Measurements from ENCODE around the gene YY1AP1. TPM values are rescaled to one million over a fixed set of nuclear protein-coding genes. Genes with fewer than 3 reads are reported as not detected.
A peak's percentile ranks its signal among the peaks of the same experiment; 100 is the strongest.

The YY1AP1 gene
- polyA plus RNA-seq, 1 of the 3 experiments (the other 2 are of a cell fraction): 45.0 TPM

DNA sequence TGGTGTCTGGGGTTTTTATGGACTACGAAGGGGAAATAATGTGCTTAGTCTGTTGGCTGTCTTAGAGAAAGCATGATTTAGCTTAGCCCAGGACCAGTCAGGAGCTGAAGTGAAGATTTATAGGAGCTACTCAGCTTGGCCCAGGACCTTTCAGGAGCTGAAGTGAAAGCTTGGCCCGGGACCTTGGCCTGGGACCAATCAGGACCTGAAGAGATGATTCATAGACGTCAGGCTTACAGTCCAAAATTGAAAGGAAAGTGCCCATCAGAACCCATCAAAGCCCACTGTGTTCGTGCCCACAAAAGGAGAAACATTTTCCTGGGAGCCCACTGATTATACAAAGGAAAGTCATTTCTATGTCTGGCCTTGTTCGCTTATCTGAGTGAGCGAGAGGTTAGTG lies 42.9 kb downstream of the YY1AP1 start:
- H3K4me2 ChIP-seq: 0 out of 2 replicates have a peak overlapping the region, but pooled peaks have one; percentile 24
- no peak overlapping the region for H3K9ac ChIP-seq
- no peaks in the 10 kb centered on the region for H4K20me1 ChIP-seq (ENCODE audit: insufficient read depth)
- H3K4me1 ChIP-seq (ENCODE audit: control insufficient read depth in 1 of 2, insufficient read depth in 2 of 2, low read depth in 1 of 2, low read length in 1 of 2): peaks cover 2% of the 10 kb centered on the region in 2 experiments; a peak in 2 of 4 replicates
- CTCF ChIA-PET: interaction anchor here (0.7 kb wide), 1 partner anchor 13 kb away, joined by 3 read pairs; no protein-coding TSS in a partner anchor
- no peak overlapping the region for H3K27ac ChIP-seq (ENCODE audit: low read depth in 2 of 2, low read length in 1 of 2)
- no peaks in the 10 kb centered on the region for H3K27me3 ChIP-seq (ENCODE audit: insufficient read depth)
- TF ChIP-seq ZBTB33 (IDR thresholded peaks at IDR 0.05; ENCODE audit: borderline replicate concordance, low read depth): no peak
- no peak for TF ChIP-seq MEF2A (IDR thresholded peaks at IDR 0.05; ENCODE audit: borderline replicate concordance, low read depth)
- no peak for TF ChIP-seq TEAD4 (IDR thresholded peaks at IDR 0.05; ENCODE audit: borderline replicate concordance, insufficient read depth)
- no peak overlapping the region for H3K4me3 ChIP-seq (ENCODE audit: low read depth in 2 of 2, low read length in 1 of 2)
- peaks cover 15% of the 10 kb centered on the region for H3K79me2 ChIP-seq (ENCODE audit: insufficient read depth)
- POLR2A ChIA-PET: no interaction called here
- WGBS (ENCODE audit: low lambda C conversion rate): 79% methylated on average over 6 of the region's 6 CpGs
- peaks cover 14% of the 10 kb centered on the region for H3F3A ChIP-seq (replicated peaks; ENCODE audit: insufficient read depth)
- no peaks in the 10 kb centered on the region for H3K9me2 ChIP-seq
- peaks cover 0 to 22% of the 10 kb centered on the region in 2 experiments for H3K36me3 ChIP-seq (replicated peaks in 1 of 2; ENCODE audit: control insufficient read depth in 1 of 2, insufficient read depth in 2 of 2, low read length in 1 of 2)
- H2AFZ ChIP-seq (ENCODE audit: low read depth): no peak overlapping the region
- no peak for DNase-seq
- H3K9me3 ChIP-seq: no peaks in the 10 kb centered on the region; the same call in 1 of the 2 replicates

DNA sequence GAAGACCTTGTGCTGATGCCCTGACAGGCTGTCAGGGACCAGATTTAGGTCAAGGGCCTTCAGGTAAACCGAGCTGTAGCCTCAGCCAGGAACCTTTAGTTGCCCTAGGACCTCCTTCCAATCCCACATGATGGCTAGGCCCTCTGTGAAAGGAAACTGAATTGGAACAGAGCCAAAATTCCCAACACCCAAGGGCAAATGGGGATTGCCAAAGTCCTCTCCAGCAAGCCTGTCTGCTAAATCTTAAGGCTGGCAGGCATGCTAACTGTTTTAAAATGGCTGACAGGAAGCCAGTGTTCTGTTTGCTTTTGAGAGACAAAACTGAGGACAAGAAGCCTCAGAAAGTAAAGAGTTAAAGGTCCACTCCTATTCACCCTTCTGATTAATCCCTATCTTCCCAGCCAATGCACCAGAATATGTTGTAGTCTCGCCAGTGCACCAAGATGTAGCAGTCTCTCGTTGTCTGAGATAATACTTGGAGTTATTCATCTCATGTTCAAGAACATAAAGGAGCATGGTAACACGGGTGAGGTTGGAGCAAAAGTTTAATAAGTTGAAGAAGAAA lies 43.5 kb downstream of the YY1AP1 start:
- Histone ChIP-seq H3K4me2 (no peak overlapping the region), H2AFZ (ENCODE audit: low read depth) (no peak overlapping the region), H3K79me2 (ENCODE audit: insufficient read depth) (peaks cover 15% of the 10 kb centered on the region), H3F3A (replicated peaks; ENCODE audit: insufficient read depth) (peaks cover 12% of the 10 kb centered on the region), H3K4me3 (ENCODE audit: low read depth in 2 of 2, low read length in 1 of 2) (no peak overlapping the region), H3K27me3 (ENCODE audit: insufficient read depth) (no peaks in the 10 kb centered on the region), H3K36me3 (replicated peaks in 1 of 2; ENCODE audit: control insufficient read depth in 1 of 2, insufficient read depth in 2 of 2, low read length in 1 of 2) (peaks cover 0 to 22% of the 10 kb centered on the region in 2 experiments), H3K27ac (ENCODE audit: low read depth in 2 of 2, low read length in 1 of 2) (no peak overlapping the region), H3K4me1 (ENCODE audit: control insufficient read depth in 1 of 2, insufficient read depth in 2 of 2, low read depth in 1 of 2, low read length in 1 of 2) (no peaks in the 10 kb centered on the region; a peak in 2 of 4 replicates), H4K20me1 (ENCODE audit: insufficient read depth) (no peaks in the 10 kb centered on the region), H3K9ac (no peak overlapping the region), H3K9me3 (no peaks in the 10 kb centered on the region; the same call in 1 of the 2 replicates), H3K9me2 (no peaks in the 10 kb centered on the region)
- TF ChIP-seq GATA2 (CRISPR knock-in tag; IDR thresholded peaks at IDR 0.05) (no peak), CTCF (IDR thresholded peaks at IDR 0.05) (no peak), EZH2phosphoT487 (IDR thresholded peaks at IDR 0.05; ENCODE audit: borderline replicate concordance, low read depth) (no peak)
- ChIA-PET CTCF (interaction anchor here (0.7 kb wide), 1 partner anchor 14 kb away, joined by 3 read pairs; no protein-coding TSS in a partner anchor), POLR2A (no interaction called here)
- no peak for DNase-seq
- 93% methylated on average over 4 of the region's 4 CpGs for WGBS (ENCODE audit: low lambda C conversion rate)

Data from SK-N-SH (cell line).